Adrenal gland (tissue), 5 donors: ENCODE data around the gene ACER3.

ENCODE experiments used
- POLR2A ChIP-seq, 2 donors: fragments of 450-650 bp; IDR thresholded peaks; one replicate each; pipeline ENCODE4 v1.6.1; 2017; ENCODE audit warnings: antibody characterized with exemption in 2 of 2, mild to moderate bottlenecking in 2 of 2, moderate library complexity in 1 of 2
- TF ChIP-seq, protein P1 (sequence below), 6 experiments: fragments of 450-650 bp in 4 of 6; fragments of 200-600 bp in 2 of 6; sonication (generic) in 1 of 6; IDR thresholded peaks; 1 replicate in 5 of 6; 2 replicates in 1 of 6; pipeline versions ENCODE4 v1.5.1 to v1.8.0; 2016 to 2021; ENCODE audit warnings: antibody characterized with exemption in 6 of 6, mild to moderate bottlenecking in 2 of 6, moderate library complexity in 1 of 6
- donor health status: DM: no; HTN: no; CAD: no.

GRCh38 chr11:76891793-76892192 is 31.1 kb downstream of the ACER3 start:
- no peak for TF ChIP-seq POLR2A (IDR thresholded peaks at IDR 0.05)
- TF ChIP-seq, protein P1, sequence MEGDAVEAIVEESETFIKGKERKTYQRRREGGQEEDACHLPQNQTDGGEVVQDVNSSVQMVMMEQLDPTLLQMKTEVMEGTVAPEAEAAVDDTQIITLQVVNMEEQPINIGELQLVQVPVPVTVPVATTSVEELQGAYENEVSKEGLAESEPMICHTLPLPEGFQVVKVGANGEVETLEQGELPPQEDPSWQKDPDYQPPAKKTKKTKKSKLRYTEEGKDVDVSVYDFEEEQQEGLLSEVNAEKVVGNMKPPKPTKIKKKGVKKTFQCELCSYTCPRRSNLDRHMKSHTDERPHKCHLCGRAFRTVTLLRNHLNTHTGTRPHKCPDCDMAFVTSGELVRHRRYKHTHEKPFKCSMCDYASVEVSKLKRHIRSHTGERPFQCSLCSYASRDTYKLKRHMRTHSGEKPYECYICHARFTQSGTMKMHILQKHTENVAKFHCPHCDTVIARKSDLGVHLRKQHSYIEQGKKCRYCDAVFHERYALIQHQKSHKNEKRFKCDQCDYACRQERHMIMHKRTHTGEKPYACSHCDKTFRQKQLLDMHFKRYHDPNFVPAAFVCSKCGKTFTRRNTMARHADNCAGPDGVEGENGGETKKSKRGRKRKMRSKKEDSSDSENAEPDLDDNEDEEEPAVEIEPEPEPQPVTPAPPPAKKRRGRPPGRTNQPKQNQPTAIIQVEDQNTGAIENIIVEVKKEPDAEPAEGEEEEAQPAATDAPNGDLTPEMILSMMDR (IDR thresholded peaks at IDR 0.05), result no peak
